ENCODE measurements around the gene APC.
A peak's percentile ranks its signal among the peaks of the same experiment; 100 is the strongest.

The APC gene

DNA sequence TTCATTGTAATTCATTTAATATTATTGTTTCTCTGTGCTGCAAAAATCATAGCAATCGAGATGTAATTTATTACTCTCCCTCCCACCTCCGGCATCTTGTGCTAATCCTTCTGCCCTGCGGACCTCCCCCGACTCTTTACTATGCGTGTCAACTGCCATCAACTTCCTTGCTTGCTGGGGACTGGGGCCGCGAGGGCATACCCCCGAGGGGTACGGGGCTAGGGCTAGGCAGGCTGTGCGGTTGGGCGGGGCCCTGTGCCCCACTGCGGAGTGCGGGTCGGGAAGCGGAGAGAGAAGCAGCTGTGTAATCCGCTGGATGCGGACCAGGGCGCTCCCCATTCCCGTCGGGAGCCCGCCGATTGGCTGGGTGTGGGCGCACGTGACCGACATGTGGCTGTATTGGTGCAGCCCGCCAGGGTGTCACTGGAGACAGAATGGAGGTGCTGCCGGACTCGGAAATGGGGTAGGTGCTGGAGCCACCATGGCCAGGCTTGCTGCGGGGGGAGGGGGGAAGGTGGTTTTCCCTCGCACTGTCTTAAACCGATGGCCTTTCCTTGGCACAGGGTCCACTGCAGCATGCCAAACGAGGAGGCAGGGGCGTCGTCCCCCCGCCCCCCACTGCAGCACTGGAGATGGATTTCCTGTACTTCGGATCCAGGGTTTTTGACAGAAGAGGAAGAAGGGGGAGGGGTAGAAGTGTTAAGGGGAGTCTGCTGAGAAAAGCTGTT lies at the start of gene APC:
APC (plus strand) TSS at position 423 of the 728 bp plus-strand sequence. CDS start 17,006 bp downstream, outside the sequence.
- DNase-seq (ENCODE audit: low read depth) = peak; percentile 72

DNA sequence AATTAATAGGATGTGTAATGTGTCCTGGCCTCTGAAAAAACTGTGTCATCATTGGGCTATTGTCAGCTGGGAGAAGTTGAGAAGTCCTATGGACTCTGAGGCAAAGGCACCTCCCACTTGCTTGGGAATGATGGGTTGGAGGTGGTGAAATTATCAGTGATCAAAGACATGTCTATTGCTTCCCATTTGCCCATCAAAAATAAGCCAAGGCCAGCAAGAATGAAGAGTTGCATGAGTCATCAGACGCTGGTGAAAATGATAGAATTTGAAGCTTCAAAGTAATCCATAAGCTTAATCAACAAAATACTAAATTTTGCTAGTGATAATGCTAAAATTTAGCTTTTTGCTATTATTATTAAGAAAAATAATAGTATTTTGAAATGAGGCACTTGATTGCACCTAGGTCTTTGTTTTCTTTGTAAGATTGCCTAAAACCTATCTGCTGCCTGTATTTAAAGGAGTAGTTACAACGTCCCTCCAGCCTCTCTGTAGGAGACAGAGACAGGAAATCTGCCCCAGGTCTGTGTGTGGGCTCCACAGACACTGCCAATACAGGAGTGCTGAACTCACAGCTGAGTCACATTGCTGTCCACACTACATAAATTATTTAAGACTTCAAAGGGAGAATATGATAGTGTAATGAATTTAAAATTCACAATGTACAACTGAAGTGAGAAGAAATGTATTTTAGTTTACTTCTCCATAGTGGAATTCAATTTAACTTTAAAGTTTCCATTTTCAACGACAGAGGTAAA lies 48.4 kb upstream of the APC start:
- no peak for DNase-seq (ENCODE audit: low read depth)

DNA sequence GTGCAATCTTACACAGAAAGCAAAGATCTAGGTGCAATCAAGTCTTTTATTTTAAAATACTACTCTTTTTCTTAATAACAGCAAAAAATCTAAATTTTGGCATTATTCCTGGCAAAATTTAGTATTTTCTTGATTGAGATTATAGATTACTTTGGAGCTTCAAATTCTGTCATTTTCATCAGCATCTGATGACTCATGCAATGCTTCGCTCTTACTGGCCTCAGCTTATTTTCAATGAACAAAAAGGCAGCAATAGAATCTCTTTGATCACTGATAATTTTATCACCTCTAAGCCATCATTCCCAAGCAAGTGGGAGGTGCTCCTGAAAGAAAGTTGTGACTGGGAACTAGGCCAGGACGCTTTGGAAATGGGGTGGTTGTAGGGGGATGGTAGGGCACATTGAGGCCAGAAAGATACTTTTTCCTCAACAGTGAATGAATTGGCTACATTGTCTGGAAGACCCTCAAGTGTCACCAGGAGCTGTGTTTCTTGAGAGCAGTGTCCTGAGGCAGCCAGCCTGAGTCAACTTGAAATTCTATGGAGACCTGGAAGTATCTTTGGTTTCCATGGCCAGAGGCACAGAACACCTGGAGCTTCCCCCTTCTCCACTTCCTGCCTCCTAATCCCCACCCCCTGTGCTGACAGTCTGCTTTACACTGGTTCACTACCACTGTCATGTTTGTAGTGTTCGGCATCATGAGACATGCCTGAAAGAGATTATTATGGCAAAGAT lies 46.9 kb upstream of the APC start:
- no peak for DNase-seq (ENCODE audit: low read depth)

DNA sequence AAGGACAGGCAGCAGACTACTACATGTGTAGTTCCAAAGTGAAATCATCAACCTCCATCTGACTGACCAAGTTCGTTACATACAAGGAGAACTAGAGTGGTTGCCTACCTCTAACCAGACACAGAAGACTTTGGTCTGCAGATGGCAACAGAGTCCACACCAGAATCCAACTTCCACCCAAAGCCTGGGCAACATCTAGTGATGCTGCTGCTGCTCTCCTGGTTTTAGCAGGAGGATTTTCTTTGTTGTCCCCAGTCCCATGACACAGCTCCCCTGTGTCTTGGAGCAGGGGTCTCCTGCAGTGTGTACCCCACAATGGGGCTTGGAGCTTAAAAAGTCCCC lies 46.4 kb upstream of the APC start:
- no peak for DNase-seq (ENCODE audit: low read depth)

DNA sequence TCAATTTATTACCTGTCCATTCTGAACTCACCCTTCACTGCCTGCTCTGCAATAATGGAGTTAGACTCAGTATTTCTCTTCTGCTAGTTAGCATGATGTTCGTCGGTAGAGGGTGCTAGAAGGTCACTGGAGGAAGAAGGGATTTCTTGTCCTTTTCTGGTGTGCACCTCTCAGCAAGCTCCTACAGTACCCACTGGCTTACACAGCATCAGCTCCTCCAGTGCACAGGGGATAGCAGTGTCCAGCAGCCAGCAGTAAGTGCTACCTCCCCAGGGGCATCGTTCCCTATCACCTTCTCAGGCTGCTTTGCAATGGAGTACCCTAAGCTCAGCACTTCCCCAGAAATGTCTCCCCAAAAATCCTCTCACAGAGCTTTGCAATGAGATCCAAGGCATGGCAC lies 45.9 kb upstream of the APC start:
- no peak for DNase-seq (ENCODE audit: low read depth)

DNA sequence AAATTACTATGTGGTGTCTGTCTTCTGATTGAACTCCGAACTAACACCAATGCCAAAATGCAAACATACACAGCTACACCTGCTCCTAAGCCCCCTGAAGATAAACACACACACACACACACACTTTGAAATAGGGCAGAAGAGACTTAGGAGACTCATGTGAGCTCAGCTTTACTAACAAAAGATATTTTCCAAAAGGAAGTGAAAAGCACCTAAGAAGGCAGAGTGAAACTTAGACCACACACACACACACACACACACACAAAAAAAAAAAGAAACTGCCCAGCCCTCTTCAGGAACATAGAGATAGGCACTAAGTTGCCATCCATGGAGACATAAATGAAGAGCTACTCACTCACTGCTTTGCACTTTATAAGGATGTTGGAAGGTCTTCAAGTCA lies 45.2 kb upstream of the APC start:
- DNase-seq (ENCODE audit: low read depth) = no peak

DNA sequence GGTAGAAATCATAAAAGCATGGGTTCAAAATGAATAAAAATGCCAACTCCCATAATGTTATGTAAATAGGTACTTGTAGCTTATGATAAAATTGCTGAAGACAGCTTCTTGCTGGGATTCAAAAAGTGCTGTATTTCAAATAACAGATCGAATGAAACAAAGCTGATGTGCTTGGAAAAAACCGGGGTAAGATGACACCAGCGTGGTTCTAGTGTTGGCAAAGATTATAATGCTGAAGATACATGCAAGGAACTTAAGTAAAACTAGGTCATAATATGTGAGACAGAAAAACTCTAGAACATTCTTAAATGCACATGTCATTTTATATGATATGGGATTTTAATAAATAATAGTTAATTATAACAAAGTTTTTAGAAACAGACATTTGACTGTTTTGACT lies 44.4 kb upstream of the APC start:
- DNase-seq (ENCODE audit: low read depth) = no peak

DNA sequence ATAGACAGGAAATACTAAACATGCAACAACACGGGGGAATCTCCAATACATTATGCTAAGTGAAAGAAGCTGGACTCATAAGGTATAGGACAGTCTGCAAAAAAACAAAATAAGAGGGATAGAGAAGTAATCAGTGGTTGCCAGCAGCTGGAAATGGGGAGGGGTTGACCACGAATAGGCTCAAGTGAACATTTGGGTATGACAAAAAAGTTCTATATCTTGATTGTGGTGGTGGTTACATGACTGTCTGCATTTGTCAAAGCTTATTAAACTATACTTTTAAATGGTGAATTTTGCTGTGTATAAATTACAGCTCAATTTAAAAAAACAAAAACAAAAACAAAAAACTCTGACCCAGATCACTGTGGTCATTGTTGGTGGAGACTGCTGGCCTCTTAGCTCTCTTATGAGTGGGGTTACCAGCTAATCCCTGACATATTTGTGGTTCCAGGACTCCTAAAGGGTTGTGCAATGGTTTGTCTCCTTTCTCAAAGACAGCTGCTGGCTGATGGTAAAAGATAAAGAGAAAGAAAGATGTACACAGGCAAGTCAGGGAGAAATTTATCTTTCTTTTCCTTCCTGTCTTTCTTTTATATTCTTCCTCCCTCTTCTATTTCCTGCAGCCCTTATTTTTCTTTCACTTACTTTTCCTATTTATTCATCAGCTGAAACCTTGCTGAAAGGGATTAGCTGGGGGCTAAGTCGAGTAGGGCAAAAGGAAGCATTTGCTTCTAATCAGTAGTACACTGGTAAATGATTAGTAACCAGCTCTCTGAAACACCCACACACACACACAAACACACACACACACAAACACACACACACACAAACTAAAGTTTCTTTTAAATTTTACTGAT lies 42.6 kb upstream of the APC start:
- DNase-seq (ENCODE audit: low read depth) = no peak

DNA sequence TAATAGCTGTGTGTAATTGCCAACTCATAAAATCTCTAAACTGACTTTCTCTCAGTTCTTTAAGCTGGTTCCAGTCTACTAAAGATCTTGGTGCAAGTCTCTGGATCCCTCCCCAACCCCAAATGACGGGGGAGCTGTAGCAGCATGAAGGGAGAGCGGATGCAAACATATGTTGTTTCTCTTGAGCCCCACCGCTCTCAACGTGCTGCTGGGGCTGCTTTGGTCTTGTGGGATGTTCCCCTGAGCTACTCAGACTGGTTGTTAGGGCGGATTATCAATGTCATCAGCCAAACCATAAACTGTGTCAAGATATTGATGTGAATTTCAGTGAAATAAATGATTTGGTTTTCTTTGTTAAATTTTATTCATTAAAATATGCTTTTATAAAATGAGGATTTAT lies 40.9 kb upstream of the APC start:
- DNase-seq (ENCODE audit: low read depth) = no peak

DNA sequence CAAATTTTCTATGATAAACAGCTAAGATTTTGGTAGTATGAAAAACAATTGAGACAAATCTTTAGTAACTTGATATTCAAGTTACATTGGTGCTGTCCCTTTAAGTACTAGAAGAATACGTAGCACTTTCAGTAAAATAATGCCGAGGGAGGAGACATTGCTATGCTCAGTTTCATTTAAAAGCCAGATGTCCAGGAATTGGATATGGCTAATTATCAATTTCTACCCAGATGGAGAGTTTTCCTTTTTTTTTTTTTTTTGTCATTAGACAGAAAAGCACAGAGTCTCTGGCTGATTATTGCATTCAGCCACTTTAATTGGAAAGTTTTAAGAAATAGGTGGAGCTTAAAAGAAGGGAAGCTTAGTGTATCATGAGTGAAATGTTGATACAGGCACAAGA lies 40.4 kb upstream of the APC start:
- no peak for DNase-seq (ENCODE audit: low read depth)

DNA sequence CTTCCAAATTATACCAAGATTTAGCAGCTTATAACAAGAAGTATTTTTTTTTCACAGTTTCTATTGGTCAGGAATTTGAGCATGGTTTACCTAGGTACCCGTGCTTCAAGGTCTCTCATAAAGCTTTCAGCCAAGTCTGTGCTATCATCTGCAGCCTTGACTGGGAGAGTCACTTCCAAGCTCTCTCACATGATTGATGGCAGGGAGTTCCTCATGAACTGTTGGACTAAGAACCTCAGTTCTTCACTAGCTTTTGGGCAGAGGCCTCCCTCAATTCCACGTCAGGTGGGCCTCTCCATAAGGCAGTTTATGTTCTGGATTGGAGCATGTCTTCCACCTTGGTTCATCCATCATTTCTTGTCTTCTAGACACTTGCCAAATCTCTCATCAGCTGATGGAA lies 39.9 kb upstream of the APC start:
- DNase-seq (ENCODE audit: low read depth) = no peak

DNA sequence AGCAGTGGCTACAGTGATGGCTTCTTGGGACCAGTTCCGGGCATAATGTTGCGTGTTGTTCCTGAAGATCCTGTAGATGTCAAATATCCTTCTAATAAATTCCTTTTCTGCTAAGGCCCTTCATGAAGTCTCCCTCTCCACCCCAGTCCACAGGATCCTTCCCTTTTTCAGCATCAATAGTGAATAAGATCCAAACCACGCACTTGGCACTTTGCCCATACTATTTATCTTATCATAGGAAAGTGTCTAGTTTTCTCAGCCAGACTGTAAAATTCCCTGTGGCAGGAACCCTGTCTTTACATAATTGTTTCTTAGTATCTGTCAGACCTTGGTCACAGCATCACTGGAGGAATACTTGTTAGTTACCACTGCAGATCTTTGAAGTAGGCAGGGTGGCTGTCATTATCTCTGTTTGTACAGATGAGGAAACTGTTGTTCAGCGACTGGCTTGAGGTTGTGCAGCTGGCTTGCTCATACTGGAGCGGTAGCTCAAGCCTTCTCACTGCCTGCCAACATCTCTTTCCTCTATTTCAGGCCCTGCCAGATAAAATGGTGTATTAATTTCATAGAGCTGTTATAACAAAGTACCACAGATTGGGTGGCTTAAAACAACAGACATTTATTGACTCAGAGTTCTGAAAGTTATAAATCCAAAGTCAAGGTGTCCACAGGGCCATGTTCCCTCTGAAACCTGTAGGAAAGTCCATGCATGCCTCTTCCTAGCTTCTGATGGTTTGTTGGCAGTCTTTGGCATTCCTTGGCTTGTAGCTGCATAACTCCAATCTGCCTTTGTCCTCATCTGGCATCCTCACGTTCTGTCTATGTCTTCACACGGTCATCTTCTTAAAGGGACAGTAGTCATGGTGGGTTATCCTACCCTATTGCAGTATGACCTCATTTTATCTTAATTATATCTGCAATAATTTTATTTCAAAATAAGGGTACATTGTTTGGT lies 33.5 kb upstream of the APC start:
- no peak for DNase-seq (ENCODE audit: low read depth)

DNA sequence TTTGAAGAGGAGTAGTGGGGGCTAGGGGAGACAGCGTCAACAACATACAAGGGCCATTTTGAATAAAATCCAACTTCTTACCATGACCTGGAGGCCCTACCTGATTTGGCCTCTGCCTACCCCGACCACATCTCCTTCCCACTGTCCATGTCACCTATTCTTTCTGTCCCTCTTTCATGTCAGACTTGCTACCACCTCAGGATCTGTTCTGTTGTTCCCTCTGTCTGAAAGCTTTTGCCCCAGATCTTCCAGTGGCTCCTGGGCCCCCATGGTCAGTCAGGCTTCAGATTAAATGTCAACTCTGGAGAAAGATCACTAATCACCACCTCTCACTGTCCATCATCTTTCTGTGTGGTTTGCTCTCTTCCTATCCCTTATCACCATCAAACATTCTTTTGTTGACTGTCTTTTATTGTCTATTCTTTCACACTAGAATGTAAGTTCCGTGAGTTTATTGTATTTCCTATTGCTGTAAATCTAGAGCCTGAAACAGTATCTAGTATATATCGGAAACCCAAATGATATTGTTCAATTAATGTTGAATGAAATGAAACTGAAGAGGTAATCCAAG lies 31.2 kb upstream of the APC start:
- DNase-seq (ENCODE audit: low read depth) = no peak

DNA sequence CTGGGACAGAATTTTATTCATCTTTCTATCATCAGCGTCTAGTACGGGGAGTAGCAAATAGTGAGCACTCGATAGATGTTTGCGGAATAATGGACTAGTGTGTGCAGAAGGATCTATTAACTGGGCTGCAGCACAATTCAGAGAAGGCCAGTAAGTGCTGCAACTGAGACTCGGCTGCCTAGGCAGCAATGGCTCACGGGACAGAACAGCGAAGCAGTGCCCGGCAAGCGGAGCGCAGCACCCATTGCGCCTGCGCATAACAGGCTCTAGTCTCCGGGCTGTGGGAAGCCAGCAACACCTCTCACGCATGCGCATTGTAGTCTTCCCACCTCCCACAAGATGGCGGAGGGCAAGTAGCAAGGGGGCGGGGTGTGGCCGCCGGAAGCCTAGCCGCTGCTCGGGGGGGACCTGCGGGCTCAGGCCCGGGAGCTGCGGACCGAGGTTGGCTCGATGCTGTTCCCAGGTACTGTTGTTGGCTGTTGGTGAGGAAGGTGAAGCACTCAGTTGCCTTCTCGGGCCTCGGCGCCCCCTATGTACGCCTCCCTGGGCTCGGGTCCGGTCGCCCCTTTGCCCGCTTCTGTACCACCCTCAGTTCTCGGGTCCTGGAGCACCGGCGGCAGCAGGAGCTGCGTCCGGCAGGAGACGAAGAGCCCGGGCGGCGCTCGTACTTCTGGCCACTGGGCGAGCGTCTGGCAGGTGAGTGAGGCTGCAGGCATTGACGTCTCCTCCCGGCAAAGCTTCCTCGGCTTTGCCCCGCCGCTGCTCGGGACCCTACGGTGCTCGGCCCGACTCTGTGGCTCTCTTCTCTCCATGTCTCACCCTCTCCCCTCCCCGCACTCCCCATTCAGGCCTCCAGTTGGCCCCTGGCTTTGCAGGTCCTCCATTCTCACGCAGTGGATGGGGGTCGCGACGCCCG lies 30.2 kb upstream of the APC start:
- DNase-seq (ENCODE audit: low read depth) = peak; percentile 94

DNA sequence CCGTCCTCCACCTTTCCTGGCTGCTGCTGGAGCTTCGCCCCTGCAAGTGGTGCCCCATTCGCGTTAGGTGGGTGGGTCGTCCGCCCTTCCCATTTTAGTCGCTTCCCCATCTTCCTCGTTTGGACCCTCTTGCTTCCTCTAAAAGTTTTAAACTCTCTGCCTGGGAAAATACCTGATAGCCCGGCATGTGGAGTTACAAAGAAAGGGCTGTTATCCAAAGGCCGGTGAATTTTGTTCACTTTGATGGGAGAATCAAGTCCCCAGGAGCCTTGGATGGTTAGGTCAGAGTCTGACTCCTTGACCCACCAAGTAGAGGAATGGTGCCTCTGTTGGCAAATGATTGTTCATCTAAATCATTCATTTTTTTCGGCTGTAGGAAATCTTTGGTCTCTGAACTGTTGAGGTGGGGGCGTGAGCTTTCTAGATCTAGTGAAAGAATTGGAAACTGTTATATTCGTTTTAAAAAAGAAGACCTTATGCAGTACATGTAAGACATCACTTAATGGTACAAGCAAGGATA lies 29.5 kb upstream of the APC start:
- no peak for DNase-seq (ENCODE audit: low read depth)

DNA sequence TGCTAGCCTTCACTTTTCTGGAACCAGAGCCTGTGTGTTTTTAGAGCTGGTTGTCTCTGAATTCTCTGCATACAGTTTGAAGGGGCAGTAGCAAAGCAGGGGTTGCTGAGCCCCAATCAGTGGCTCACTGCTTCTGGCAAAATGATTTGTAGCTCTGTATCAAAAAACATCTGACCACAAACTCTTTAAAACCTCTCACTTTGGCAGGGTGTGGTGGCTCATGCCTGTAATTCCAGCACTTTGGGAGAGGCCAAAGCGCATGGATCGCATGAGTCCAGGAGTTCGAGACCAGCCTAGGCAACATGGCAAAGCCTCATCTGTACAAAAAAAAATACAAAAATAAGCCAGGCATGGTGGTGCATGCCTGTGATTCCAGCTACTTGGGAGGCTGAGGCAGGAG lies 28.3 kb upstream of the APC start:
- DNase-seq (ENCODE audit: low read depth) = no peak

DNA sequence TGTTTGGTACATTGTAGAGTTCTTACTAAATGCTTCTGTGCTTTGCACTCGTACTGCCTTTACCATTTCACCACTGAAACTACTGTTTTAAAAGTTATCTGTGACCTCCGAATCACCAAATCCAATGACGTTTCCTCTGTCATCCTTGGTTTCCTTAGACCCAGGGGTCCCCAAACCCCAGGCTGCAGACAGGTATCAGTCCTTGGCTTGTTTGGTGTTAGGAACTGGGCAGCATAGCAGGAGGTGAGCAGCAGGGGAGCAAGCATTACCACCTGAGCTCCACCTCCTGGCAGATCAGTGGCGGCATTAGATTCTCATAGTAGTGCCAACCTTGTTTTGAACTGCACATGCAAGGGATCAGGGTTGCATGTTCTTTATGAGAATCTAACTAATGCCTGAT lies 26.8 kb upstream of the APC start:
- DNase-seq (ENCODE audit: low read depth) = no peak

DNA sequence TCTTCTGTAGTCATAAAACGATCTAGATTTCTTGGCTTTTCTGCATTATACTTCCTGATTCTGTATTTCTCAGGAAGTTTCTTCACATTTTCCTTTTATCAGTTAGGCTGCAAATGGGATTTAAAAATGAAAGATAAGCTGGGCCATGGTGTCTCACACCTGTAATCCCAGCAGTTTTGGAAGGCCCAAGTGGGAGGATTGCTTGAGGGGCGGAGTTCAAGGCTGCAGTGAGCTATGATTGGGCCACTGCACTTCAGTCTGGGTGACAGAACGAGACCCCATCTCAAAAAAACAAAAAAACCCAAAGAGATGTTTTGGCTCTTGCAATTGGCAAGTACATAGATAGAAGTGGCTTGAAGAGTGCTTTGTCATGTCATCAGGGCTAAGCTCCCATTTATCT lies 26.2 kb upstream of the APC start:
- DNase-seq (ENCODE audit: low read depth) = no peak

DNA sequence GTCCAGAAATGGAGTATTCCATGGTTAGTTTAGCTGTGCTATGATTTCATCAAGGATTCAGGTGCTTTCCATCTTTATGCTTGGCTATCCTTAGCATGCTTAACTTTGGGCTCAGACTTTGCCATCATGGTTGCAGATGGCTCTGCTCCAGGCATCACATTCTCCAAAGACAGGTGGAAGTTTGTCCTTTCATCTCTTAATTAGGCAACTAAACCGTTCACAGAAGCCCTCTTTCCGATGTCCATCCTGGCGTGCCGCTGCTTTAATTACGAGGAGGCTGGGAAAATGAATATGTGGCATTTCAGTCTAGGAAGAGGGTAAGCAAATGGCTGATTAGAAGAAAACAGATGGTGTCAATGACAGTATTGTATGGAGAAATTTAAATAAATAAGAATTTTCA lies 24.5 kb upstream of the APC start:
- no peak for DNase-seq (ENCODE audit: low read depth)

Data from stimulated activated CD8-positive, alpha-beta memory T cell treated with anti-CD3 and anti-CD28 coated beads, Interleukin-4, amount 100 ng/mL, for 24 hours (primary cell).